Endodermal cell (in vitro differentiated cells): Measurements from ENCODE around the gene GCN1. TPM values are rescaled to one million over a fixed set of nuclear protein-coding genes. Genes with fewer than 3 reads are reported as not detected.
A peak's percentile ranks its signal among the peaks of the same experiment; 100 is the strongest.

Experiments used
- DNase-seq: peaks from one replicate; pipeline ENCODE4 v3.0.0-alpha.2; 2017
- H3K27ac ChIP-seq: 2 replicates; pipeline ENCODE4 v1.5.1; 2013; ENCODE audit warnings: mild to moderate bottlenecking, low read depth, low read length, moderate library complexity
- H3K27me3 ChIP-seq: 2 replicates; pipeline ENCODE4 v1.6.1; 2013; ENCODE audit warnings: mild to moderate bottlenecking, low read length, moderate library complexity; ENCODE audit not compliant: insufficient read depth, control insufficient read depth, poor library complexity, severe bottlenecking
- H3K36me3 ChIP-seq: 2 replicates; pipeline ENCODE4 v1.7.0; 2013; ENCODE audit warnings: mild to moderate bottlenecking, low read length, moderate library complexity; ENCODE audit not compliant: control insufficient read depth, insufficient read depth
- H3K4me1 ChIP-seq: one replicate; pipeline ENCODE4 v1.7.0; 2013; ENCODE audit warnings: low read length; ENCODE audit not compliant: control insufficient read depth, insufficient read depth
- H3K4me3 ChIP-seq: 2 replicates; pipeline ENCODE4 v1.5.1; 2013; ENCODE audit warnings: mild to moderate bottlenecking, low read length, moderate library complexity
- H3K9ac ChIP-seq: 2 replicates; pipeline ENCODE4 v1.6.1; 2013; ENCODE audit warnings: mild to moderate bottlenecking, low read length, moderate library complexity; ENCODE audit not compliant: poor library complexity, severe bottlenecking; ENCODE audit errors: extremely low read depth
- H3K9me3 ChIP-seq: 2 replicates; pipeline ENCODE4 v1.6.1; 2013; ENCODE audit warnings: mild to moderate bottlenecking, low read length, moderate library complexity; ENCODE audit not compliant: control insufficient read depth
- H3K27ac Mint-ChIP-seq: 2 replicates; pipeline ENCODE4 v1.8.0; 2020; ENCODE audit warnings: mixed read lengths
- H3K27me3 Mint-ChIP-seq: 2 replicates; pipeline ENCODE4 v1.8.0; 2021; ENCODE audit warnings: mild to moderate bottlenecking, mixed read lengths; ENCODE audit not compliant: insufficient read depth
- H3K36me3 Mint-ChIP-seq: 2 replicates; pipeline ENCODE4 v1.8.0; 2020; ENCODE audit warnings: low read depth, mixed read lengths
- H3K4me1 Mint-ChIP-seq: 2 replicates; pipeline ENCODE4 v1.8.0; 2020; ENCODE audit warnings: mixed read lengths
- H3K4me3 Mint-ChIP-seq: 2 replicates; pipeline ENCODE4 v1.8.0; 2020; ENCODE audit warnings: mild to moderate bottlenecking, moderate library complexity, mixed read lengths
- H3K9me3 Mint-ChIP-seq: 2 replicates; pipeline ENCODE4 v1.8.0; 2020; ENCODE audit warnings: mild to moderate bottlenecking, mixed read lengths
- CTCF ChIP-seq: fragments of 200-600 bp; sonication (generic); conservative IDR thresholded peaks from 2 replicates; pipeline ENCODE4 v1.5.0; 2021; ENCODE audit warnings: antibody characterized with exemption, mild to moderate bottlenecking
- WGBS, 2 experiments: methylation state at CpG; one replicate each; pipeline versions ENCODE4 v1.1.5 to v1.1.7; 2013; ENCODE audit warnings: missing lambda C conversion rate in 2 of 2, mixed read lengths in 1 of 2; ENCODE audit not compliant: insufficient coverage in 1 of 2, insufficient read length in 1 of 2; 5-methylcytosine and 5-hydroxymethylcytosine counted together
- total RNA-seq, 2 donors: library from RNA; stranded (reverse); fragmentation: NEBNext Ultra II Directional in 1 of 2; extraction: Animal tissue kit (Norgen Biotek cat#: 25700) in 1 of 2; gene quantifications; 2 replicates in 1 of 2; 3 replicates in 1 of 2; pipeline ENCODE4 v1.2.1, GENCODE V29; 2021

The GCN1 gene
- total RNA-seq, 2 donors from 2014 or later: 133 to 143 TPM

DNA sequence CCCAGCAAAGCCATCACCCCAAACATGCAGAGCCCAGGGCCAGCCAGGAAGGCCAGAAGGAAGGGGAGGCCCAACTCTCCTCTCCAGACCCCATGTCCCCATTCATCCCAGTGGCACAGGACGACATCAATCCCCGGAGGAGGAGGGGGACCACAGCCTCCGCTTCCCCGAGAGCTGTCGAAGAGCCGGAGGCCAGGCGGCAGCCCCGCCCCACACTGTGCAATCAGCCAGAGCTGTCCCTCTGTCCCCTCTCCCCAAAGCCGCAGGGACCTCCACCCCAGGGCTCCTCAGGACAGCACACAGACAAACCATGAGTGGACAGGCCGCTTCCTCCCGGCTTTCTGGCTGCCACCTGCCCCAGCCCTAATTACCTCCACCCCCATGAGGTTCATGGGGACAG lies 94.8 kb downstream of the GCN1 start:
- no peak for DNase-seq
- H3K27ac Mint-ChIP-seq: no peak overlapping the region
- no peaks in the 10 kb centered on the region for H3K27me3 ChIP-seq
- H3K36me3 ChIP-seq: peaks cover 33% of the 10 kb centered on the region
- no peak overlapping the region for H3K4me3 ChIP-seq
- 97 to 100% methylated on average over 1 to 11 of the region's 11 CpGs for WGBS, 2 experiments
- H3K9me3 Mint-ChIP-seq: no peaks in the 10 kb centered on the region
- peaks cover 40% of the 10 kb centered on the region for H3K36me3 Mint-ChIP-seq
- no peaks in the 10 kb centered on the region for H3K27me3 Mint-ChIP-seq
- no peak overlapping the region for H3K27ac ChIP-seq
- no peak overlapping the region for H3K9ac ChIP-seq
- H3K4me1 ChIP-seq: no peaks in the 10 kb centered on the region
- no peak for TF ChIP-seq CTCF
- H3K9me3 ChIP-seq: no peaks in the 10 kb centered on the region
- no peaks in the 10 kb centered on the region for H3K4me1 Mint-ChIP-seq
- H3K4me3 Mint-ChIP-seq: no peak overlapping the region

DNA sequence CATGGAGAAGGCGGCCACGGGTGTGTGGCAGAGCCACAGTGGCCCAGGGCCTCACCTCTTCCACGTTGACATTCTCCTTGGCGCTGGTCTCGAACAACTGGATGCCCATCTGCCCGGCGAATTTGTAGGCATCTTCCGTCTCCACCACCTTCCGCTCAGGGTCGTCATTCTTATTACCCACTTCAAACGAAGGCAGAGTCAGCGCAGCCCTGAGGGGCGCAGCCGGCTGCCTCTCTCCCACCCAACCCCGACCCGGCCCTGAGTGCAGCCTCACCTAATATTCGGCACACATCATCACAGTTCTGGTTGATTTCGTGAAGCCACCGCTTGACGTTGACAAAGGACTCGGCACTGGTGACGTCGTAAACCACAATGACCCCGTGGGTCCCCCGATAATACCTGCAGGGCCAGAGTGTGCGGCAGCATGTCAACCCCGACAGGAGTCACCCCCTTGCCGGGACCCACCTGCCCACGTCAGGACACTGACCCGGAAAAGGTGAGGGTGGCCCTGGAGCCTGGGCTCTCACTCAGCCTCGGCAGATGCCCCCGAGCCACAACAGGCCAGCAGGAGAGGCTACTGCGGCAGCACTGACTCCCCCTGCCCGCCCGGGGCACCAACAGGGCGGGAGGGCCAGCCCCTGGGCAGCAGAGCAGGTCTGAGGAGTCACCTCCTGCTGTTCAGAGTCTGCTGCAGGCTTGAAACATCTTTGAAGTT lies 95.6 kb downstream of the GCN1 start:
- Histone ChIP-seq H3K36me3 (peaks cover 31% of the 10 kb centered on the region), H3K4me1 (peaks cover 1% of the 10 kb centered on the region), H3K27ac (no peak overlapping the region), H3K4me3 (no peak overlapping the region), H3K9ac (no peak overlapping the region), H3K9me3 (no peaks in the 10 kb centered on the region), H3K27me3 (no peaks in the 10 kb centered on the region)
- DNase-seq: no peak
- Mint-ChIP-seq H3K27ac (no peak overlapping the region), H3K4me1 (peaks cover 2% of the 10 kb centered on the region), H3K9me3 (no peaks in the 10 kb centered on the region), H3K4me3 (no peak overlapping the region), H3K27me3 (no peaks in the 10 kb centered on the region), H3K36me3 (peaks cover 35% of the 10 kb centered on the region)
- WGBS, 2 experiments: 95 to 96% methylated on average over 31 to 36 of the region's 36 CpGs
- no peak for TF ChIP-seq CTCF

DNA sequence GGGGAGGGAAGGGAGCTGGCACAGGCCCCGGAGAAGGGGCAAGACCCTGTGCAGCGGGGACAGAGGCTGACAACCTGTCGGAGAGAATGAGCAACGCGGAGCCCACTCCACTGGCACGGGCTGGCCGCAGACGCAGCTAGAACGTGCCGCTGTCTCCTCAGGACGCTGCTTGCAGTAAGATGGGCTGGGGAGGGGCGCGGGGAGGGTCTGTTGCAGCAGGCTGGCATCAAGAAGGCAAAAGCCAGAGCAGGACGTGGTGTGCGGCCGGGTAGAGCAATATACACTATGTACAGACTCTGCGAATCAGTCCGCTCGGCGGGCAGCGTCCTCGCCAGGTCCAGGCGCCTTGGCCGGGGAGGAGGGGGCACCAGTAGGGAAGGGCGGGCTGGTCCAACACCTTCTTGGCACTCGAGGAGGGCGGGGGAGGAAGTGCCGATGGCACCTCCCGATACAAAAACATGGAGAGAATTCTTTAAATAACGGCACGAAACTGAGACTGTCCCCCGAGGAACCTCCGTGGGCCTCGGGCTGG lies 97.8 kb downstream of the GCN1 start:
- DNase-seq: no peak
- Mint-ChIP-seq H3K9me3 (no peaks in the 10 kb centered on the region), H3K4me3 (no peak overlapping the region), H3K36me3 (peaks cover 28% of the 10 kb centered on the region), H3K27me3 (no peaks in the 10 kb centered on the region), H3K27ac (peak overlapping the region; percentile 52), H3K4me1 (peaks cover 2% of the 10 kb centered on the region)
- Histone ChIP-seq H3K4me3 (no peak overlapping the region), H3K36me3 (peaks cover 30% of the 10 kb centered on the region), H3K9me3 (no peaks in the 10 kb centered on the region), H3K4me1 (peaks cover 3% of the 10 kb centered on the region), H3K9ac (no peak overlapping the region), H3K27me3 (no peaks in the 10 kb centered on the region), H3K27ac (no peak overlapping the region)
- 92% methylated on average over 27 to 34 of the region's 34 CpGs for whole genome bisulfite sequencing, 2 experiments
- TF ChIP-seq CTCF: no peak
